HTERT RPE-1 (cell line): ENCODE results near the gene COL18A1.
"Not testable (repeated sequence)": the region's sequence is repeated elsewhere in the genome, so short reads cannot be mapped to it uniquely, and the experiment has no call there.

Source experiments
- in situ Hi-C: fragments of 300-500 bp; cut with MboI; formaldehyde crosslinking; loops from 4 replicates; pipeline ENCODE4 v1.14.3; 2020; ENCODE audit warnings: low sequenced_read_pairs

Gene COL18A1

GRCh38 chr21:45515241-45516061 lies 110.5 kb downstream of the COL18A1 start:
- in situ Hi-C loops: no loop called here

DNA sequence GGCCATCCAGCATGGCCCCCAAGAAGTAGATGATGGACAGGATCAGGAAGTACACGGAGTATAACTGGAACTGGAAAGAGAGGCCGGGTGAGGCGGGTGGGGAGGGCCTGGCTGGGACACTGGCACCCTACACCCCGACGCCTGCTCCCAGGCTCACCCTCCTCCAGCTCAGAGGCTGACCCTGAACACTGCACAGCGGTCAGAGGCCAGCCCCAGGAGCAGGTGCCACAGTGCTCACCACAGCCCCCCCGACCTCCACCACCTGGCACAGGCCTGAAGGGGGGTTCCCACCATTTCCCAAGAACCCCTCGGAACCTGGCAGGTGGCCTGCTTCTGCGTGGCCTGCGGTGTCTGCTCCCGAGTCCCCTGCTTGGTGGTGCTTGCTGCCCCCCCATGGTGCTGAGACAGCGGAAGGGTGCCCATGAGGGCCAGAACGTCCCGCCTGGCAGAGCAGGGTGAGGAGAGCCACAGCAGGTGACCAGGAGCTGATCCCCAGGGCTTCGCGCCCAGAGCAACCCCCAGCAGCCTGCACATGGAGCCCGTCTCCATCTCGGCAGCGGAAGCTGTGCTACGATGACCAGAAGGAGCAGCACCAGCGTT lies 111.2 kb downstream of the COL18A1 start:
- in situ Hi-C loops: no loop called here

DNA sequence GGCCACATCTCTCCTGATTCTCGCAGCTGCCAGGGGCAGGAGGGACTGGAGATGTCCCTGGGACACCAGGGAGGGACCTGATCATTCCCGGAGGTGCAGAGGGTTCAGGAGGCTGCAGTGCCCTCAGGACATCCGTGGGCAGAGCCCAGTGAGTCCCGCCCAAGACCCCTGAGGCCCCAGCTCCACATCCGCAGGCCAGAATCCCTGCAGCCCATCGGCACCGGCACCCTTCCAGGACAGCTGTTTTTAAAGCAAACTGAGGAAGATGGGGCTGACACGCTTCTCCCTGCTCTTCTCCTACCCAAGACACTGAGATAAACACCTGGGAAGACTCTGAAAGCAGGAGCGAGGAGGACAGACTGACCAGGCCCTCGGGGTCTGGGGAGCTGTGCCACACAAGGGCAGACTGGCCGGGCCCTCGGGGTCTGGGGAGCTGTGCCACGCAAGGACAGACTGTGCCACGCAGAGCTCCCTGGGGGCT lies 111.7 kb downstream of the COL18A1 start:
- in situ Hi-C loops: no loop called here

- in situ Hi-C loops: no loop called here
Observed at GRCh38 chr21:45517249-45518065, 112.5 kb downstream of the COL18A1 start.

GRCh38 chr21:45518742-45519141 lies 113.8 kb downstream of the COL18A1 start:
- in situ Hi-C loops: no loop called here

DNA sequence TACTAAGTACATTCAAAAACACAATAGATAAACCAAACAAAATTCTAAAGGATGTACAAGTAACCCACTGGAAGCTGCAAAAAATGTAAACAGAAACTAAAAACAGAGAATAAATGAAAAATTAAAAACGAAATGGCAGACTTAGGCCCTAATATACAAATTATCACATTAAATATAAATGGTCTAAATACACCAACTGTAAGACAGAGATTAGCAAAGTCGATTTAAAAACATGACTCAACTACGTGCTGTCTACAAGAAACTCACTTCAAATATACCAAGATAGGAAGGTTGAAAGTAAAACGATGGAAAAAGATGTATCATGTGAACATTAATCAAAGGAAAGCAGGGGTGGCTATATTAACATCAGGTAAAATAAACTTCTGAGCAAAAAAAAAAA lies 114.2 kb downstream of the COL18A1 start:
- in situ Hi-C loops: no loop called here

DNA sequence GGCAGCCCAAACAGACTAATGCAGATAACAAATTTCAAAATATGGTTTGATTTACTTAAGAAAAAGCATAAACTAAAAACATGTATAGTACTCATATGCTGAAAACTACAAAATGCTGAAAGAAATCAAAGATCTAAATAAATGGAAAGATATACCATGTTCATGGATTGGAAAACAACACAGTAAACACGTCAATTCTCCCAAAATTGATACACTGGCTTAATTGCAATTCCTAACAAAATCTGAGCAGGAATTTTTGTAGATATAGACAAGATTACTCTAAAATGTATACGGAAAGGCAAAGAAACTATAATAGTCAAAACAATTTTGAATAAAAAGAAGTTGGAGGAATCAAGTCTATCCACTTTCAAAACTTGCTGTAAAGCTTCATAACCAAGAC lies 116.3 kb downstream of the COL18A1 start:
- in situ Hi-C loops: no loop called here

GRCh38 chr21:45522381-45522780 lies 117.4 kb downstream of the COL18A1 start:
- in situ Hi-C loops: no loop called here

DNA sequence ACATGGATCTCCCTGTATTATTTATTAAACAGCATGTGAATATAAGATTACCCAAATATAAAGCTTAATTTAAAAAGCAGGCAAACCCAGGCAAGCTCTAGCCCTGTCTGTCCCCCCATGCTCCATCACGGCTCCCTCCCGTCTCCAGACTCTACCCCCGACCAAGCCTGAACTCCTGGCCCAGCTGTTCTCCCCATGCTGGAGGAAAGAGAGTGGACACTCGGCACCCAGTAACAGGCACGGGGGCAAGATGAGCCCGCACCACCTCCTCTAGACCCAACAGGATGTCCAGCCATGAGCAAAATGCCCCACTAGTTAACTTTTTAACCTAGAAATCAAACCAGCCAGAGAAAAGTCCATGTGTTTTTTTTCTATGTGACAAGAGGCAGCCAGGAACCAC lies 118.0 kb downstream of the COL18A1 start:
- in situ Hi-C loops: no loop called here

DNA sequence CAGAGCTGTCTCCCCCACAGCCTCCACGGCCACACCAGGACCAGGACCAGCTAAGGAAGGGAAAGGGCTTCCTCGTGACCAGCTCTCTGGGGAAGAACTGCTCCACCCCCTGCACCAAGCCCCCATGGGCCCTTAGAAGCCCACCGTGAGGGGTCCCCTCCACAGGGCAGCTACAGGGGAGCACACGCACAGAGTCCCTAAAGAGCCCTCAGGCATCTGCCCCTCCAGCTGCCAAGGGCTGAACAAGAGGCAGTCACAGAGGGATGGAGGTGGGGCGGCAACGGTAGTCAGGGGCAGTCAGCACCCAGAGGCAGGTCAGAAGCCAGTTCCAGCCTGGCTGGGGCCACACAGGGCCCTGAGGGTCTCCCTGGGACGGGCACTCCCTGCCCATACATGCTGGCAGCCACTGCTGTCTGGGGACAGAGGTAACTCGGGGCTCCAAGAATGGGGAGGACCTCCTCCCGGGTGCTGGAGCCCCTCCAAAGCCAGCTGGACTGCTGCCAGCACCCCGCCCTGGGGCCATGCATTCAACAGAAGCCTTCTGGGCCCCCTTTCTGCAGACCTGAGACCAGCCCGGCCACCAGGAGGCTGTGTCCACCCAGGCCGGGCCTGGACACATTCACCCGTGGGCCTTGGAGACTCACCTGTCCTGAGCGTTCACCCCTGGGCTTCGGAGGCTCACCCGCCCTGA lies 118.6 kb downstream of the COL18A1 start:
- in situ Hi-C loops: no loop called here

- in situ Hi-C loops: no loop called here
Observed at GRCh38 chr21:45524756-45525152, 119.8 kb downstream of the COL18A1 start.

DNA sequence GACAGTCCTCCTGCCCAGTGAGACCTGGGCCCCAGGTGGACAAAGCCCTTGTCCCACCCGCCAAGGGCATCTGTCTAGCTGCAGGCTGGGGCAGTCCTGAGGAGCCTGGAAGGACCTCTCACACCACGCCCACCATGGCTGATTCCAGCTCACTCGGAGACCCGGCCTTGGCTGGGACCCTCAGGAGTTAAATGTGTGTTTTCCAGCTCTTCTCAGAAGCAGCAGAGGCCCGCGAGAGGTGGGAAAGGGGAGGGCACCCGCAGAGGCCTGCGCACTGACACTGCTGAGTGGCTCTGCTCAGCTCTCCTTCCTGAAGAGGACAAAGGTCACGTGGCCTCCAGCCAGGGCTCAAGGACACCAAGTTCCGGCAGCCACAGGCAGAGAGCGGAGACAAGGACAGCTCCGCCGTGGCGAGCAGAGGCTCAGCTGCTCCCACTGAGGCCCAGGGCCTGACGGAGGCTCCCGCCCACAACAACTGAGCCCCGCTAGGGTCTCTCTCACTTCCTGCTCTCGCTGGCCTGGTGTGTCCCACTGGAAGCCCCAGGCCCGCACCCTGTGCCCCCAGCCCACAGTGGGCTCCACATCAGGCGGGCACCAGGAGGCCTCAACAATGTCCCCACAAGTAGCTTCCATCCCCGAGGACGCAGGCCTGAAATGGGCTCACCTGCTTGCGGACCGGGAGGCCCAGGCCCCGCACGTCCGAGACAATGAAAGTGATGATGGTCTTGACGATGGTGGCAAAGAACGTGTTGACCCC lies 120.4 kb downstream of the COL18A1 start:
- in situ Hi-C loops: no loop called here

DNA sequence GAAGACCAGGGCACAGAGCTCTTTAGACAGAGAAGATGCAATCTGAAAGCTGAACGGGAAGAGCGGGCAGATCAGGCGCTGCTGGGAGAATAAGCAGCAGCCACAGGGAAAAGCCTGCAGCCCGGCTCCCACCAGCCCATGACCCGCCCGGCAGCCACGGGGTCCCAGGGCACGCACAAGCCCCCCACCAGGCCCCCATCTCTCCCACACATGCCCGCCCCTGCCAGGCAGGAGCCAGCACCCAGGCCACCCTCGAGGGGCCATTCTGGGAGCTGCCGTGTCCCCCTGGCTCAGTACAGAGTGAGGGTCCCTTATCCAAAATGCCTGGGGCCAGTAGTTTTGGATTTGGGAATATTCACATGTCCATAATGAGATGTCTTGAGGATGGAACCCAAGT lies 120.9 kb downstream of the COL18A1 start:
- in situ Hi-C loops: no loop called here

DNA sequence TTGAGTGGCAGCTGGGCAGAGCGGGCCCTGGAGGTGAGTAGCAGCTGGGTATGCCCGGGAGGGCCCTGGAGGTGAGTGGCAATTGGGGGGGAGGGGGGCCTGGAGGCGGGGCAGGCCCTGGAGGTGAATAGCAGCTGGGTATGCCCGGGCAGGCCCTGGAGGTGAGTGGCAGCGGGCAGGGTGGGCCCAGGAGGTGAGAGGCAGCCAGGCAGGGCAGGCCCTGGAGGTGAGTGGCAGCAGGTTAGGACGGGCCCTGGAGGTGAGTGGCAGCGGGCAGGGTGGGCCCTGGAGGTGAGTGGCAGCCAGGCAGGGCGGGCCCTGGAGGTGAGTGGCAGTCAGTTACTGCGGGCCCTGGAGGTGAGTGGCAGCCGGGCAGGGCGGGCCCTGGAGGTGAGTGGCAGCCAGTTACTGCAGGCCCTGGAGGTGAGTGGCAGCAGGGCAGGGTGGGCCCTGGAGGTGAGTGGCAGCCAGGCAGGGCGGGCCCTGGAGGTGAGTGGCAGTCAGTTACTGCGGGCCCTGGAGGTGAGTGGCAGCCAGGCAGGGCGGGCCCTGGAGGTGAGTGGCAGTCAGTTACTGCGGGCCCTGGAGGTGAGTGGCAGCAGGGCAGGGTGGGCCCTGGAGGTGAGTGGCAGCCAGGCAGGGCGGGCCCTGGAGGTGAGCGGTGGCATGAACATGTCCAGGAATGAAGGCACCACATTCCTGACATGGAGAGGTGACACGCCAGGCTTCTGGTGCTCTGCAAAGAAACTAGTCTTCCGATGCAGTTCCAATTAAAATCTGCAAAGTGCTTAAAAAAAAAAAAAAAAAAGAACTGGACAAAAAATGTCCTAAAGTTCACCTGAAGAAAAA lies 122.4 kb downstream of the COL18A1 start:
- in situ Hi-C loops: not testable (repeated sequence)

DNA sequence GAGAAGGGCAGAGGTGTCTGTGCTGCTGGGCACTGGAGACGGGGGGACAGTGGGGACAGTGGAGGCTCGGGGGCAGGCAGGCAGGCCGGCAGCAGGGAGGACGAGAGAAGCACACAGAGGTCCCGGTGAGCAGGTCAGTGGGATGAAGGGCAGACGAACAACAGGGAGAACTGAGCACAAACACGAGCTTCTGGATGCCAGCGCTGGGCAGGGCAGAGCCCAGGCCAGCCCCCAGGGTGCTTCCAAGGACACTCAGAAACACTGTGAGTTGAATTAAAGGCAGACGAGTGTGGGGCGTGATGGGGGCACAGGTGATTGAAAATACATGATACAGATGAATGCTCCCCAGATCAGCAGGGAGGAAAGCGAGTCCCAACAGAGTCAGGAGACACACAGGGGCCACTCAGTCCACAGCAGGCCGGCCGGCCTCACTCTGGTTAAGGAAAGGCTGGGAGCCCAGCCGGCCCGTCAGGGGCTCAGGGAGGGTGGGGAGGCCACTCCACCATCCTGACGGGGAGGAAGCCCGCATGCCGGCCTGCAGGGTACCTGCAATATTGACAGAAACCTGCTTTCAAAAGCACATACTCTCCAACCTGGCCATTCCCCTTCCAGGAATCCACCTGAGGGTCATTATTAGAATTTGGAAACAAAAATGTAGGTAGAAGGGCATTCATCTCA lies 123.2 kb downstream of the COL18A1 start:
- in situ Hi-C loops: no loop called here

- in situ Hi-C loops: no loop called here
Observed at GRCh38 chr21:45528981-45529784, 124.2 kb downstream of the COL18A1 start.

DNA sequence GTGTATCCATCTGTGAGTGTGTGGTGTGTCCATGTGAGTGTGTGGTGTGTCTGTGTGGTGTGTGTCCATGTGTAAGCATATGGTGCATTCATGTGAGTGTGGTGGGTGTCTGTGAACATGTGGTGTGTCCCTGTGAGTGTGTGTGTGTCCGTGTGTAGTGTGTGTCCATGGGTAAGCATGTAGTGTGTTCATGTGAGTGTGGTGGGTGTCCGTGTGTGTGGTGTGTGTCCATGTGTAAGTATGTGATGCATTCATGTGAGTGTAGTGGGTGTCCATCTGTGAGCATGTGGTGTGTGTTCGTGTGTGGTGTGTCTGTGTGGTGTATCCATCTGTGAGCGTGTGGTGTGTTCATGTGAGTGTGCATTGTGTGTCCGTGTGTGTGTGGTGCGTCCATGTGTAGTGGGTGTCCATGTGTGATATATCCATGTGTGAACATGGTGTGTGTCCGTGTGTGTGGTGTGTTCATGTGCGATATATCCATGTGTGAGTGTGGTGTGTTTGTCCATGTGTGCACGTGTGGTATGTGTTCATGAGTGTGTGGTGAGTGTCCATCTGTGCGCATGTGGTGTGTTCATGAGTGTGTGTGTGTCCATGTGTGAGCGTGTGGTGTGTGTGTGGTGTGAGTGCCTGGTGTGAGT lies 124.9 kb downstream of the COL18A1 start:
- in situ Hi-C loops: no loop called here
